Natural killer cell (primary cell): ENCODE data around the gene ACTR5. TPM values are rescaled to one million over a fixed set of nuclear protein-coding genes. Genes with fewer than 3 reads are reported as not detected.

Experiments
- ATAC-seq, 3 donors: fragments of 150-1000 bp in 2 of 3; fragments of 200-7000 bp in 1 of 3; cut with Tn5 transposase; 1 replicate in 1 of 3; 2 replicates in 2 of 3; pipeline ENCODE4 v1.10.0; 2021; ENCODE audit warnings: mild to moderate bottlenecking in 2 of 3, moderate library complexity in 2 of 3
- DNase-seq, 2 donors: peaks; one replicate each; pipeline versions ENCODE4 v3.0.0 to v3.0.0-alpha.2; 2013 to 2021; ENCODE audit warnings: mixed read lengths in 1 of 2
- H3K27ac ChIP-seq: one replicate; pipeline ENCODE4 v1.5.1; 2013; ENCODE audit warnings: mild to moderate bottlenecking, low read length
- H3K27me3 ChIP-seq: one replicate; pipeline ENCODE4 v1.6.1; 2013; ENCODE audit warnings: low read length; ENCODE audit not compliant: control insufficient read depth, insufficient read depth
- H3K36me3 ChIP-seq: one replicate; pipeline ENCODE4 v1.6.1; 2013; ENCODE audit warnings: low read length; ENCODE audit not compliant: control insufficient read depth, insufficient read depth
- H3K4me1 ChIP-seq: one replicate; pipeline ENCODE4 v1.6.1; 2013; ENCODE audit warnings: low read length; ENCODE audit not compliant: control insufficient read depth, insufficient read depth
- H3K4me3 ChIP-seq: one replicate; pipeline ENCODE4 v1.5.1; 2013; ENCODE audit warnings: low read length
- H3K9me3 ChIP-seq: one replicate; pipeline ENCODE4 v1.6.1; 2013; ENCODE audit warnings: low read length; ENCODE audit not compliant: control insufficient read depth, insufficient read depth
- H3K27ac Mint-ChIP-seq, 2 donors: one replicate each; pipeline ENCODE4 v1.8.0; 2022; ENCODE audit warnings: mild to moderate bottlenecking in 2 of 2, mixed read lengths in 2 of 2, moderate library complexity in 1 of 2
- H3K27me3 Mint-ChIP-seq, 2 donors: one replicate each; pipeline ENCODE4 v1.8.0; 2022; ENCODE audit warnings: low read depth in 2 of 2, mixed read lengths in 2 of 2
- H3K36me3 Mint-ChIP-seq: one replicate; pipeline ENCODE4 v1.8.0; 2022; ENCODE audit warnings: mixed read lengths
- H3K4me1 Mint-ChIP-seq, 2 donors: one replicate each; pipeline ENCODE4 v1.8.0; 2022; ENCODE audit warnings: mixed read lengths in 2 of 2
- H3K4me3 Mint-ChIP-seq: one replicate; pipeline ENCODE4 v1.8.0; 2022; ENCODE audit warnings: mild to moderate bottlenecking, moderate library complexity, mixed read lengths
- H3K9me3 Mint-ChIP-seq, 2 donors: one replicate each; pipeline ENCODE4 v1.8.0; 2022; ENCODE audit warnings: mixed read lengths in 2 of 2
- WGBS: methylation state at CpG from one replicate; pipeline ENCODE4 v1.1.7; 2013; ENCODE audit warnings: missing lambda C conversion rate; ENCODE audit not compliant: insufficient coverage; 5-methylcytosine and 5-hydroxymethylcytosine counted together
- intact Hi-C: fragments of 100-400 bp; cut with micrococcal nuclease; formaldehyde crosslinking; loops from one replicate; pipeline ENCODE4 v1.14.2; 2022
- total RNA-seq, 4 donors: library from RNA; stranded (reverse); fragments of 120-200 nt in 1 of 4; gene quantifications; one replicate each; pipeline versions ENCODE4 v1.2.3 to v1.2.4, GENCODE V29; 2013 to 2022
- TF ChIP-seq, protein P1 (sequence below): fragments of 200-600 bp; IDR thresholded peaks from one replicate; pipeline ENCODE4 v1.8.0; 2022; ENCODE audit warnings: antibody characterized with exemption

Gene ACTR5
- total RNA-seq, 3 donors from 2014 or later (not counting 1 experiment from before 2014, with no cell fraction given) = 14.4 to 17.7 (median 17.6) TPM

DNA sequence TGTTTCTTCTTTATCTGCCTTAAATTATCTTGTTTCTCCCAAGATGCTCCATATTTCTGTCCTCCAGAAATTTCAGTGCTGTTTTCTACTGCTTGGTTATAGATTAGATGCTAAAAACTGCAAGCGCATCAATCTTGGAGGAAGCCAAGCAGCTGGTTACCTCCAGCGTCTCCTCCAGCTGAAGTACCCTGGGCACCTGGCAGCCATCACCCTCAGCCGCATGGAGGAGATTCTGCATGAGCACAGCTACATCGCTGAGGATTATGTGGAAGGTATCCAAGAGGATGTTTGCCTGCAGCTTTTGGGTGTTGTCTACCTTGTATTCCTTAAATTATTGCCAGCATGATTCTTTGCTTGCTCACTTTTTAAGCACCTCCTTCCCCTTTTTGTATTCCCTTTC, 3.8 kb downstream of the ACTR5 start:
- intact Hi-C loops = no loop called here
- Histone ChIP-seq H3K27ac (no peak overlapping the region), H3K36me3 (peaks cover 34% of the 10 kb centered on the region), H3K4me1 (peaks cover 19% of the 10 kb centered on the region), H3K27me3 (no peaks in the 10 kb centered on the region), H3K9me3 (no peaks in the 10 kb centered on the region), H3K4me3 (no peak overlapping the region)
- DNase-seq = no peak
- H3K27me3 Mint-ChIP-seq = no peaks in the 10 kb centered on the region
- H3K4me1 Mint-ChIP-seq = peaks cover 23 to 26% of the 10 kb centered on the region in 2 donors
- H3K36me3 Mint-ChIP-seq = peaks cover 14% of the 10 kb centered on the region
- TF ChIP-seq, protein P1, sequence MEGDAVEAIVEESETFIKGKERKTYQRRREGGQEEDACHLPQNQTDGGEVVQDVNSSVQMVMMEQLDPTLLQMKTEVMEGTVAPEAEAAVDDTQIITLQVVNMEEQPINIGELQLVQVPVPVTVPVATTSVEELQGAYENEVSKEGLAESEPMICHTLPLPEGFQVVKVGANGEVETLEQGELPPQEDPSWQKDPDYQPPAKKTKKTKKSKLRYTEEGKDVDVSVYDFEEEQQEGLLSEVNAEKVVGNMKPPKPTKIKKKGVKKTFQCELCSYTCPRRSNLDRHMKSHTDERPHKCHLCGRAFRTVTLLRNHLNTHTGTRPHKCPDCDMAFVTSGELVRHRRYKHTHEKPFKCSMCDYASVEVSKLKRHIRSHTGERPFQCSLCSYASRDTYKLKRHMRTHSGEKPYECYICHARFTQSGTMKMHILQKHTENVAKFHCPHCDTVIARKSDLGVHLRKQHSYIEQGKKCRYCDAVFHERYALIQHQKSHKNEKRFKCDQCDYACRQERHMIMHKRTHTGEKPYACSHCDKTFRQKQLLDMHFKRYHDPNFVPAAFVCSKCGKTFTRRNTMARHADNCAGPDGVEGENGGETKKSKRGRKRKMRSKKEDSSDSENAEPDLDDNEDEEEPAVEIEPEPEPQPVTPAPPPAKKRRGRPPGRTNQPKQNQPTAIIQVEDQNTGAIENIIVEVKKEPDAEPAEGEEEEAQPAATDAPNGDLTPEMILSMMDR = no peak
- H3K27ac Mint-ChIP-seq = no peak overlapping the region
- no peak for ATAC-seq
- H3K4me3 Mint-ChIP-seq = no peak overlapping the region
- 91% methylated on average over 3 of the region's 4 CpGs for WGBS
- no peaks in the 10 kb centered on the region for H3K9me3 Mint-ChIP-seq

DNA sequence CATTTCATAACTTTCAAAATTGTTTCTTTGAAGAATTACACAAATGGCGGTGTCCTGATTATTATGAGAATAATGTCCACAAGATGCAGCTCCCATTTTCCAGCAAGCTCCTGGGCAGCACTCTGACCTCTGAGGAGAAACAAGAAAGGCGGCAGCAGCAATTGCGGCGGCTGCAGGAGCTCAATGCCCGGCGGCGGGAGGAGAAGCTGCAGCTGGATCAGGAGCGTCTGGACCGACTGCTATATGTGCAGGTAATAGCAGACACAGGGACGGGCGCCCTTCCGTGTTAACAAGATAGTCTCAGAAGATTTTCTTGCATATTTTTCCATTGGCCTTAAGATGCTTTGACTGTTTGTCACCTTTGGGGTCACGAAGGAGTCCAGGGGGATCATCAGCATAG, 6.7 kb downstream of the ACTR5 start:
- no peak overlapping the region for H3K27ac ChIP-seq
- peaks cover 2% of the 10 kb centered on the region for H3K4me1 ChIP-seq
- 94% methylated on average over 13 of the region's 13 CpGs for WGBS
- H3K36me3 ChIP-seq = peaks cover 49% of the 10 kb centered on the region
- H3K27ac Mint-ChIP-seq = no peak overlapping the region
- H3K9me3 Mint-ChIP-seq = no peaks in the 10 kb centered on the region
- ATAC-seq (no peak), DNase-seq (no peak)
- peaks cover 31% of the 10 kb centered on the region for H3K36me3 Mint-ChIP-seq
- no peaks in the 10 kb centered on the region for H3K27me3 Mint-ChIP-seq
- H3K4me3 Mint-ChIP-seq = no peak overlapping the region
- TF ChIP-seq, protein P1 = no peak
- H3K4me1 Mint-ChIP-seq = peaks cover 0 to 4% of the 10 kb centered on the region in 2 donors
- intact Hi-C loops = no loop called here
- H3K4me3 ChIP-seq = no peak overlapping the region
- no peaks in the 10 kb centered on the region for H3K27me3 ChIP-seq
- no peaks in the 10 kb centered on the region for H3K9me3 ChIP-seq

DNA sequence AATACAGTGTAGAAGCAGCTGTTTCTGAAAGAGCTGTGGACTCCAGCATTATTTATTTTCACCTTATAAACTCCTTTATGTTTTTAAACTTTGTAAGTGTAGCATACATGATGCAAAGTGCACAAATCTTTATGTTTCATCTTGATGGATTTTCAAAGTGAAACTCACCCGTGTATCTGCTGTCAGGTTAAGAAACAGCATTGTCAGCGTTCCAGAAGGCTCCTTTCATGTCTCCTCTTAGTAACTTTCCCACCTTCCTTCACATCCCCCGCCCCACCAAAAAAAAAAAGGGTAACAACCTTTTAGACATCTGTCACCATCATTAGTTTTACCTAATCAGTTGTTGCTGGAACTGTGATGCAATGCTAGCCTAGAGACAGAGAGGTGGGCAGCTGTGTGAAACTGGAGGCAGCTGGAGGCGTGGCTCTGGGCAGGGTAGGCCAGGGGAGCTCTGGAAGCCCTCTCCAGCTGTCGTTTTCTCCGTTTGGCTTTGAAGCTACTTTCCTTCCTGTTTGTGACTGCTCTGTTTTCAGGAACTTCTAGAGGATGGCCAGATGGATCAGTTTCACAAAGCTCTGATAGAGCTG, 7.2 kb downstream of the ACTR5 start:
- TF ChIP-seq, protein P1 = no peak
- no peaks in the 10 kb centered on the region for H3K27me3 ChIP-seq
- H3K9me3 ChIP-seq = no peaks in the 10 kb centered on the region
- H3K27ac ChIP-seq = no peak overlapping the region
- H3K4me3 ChIP-seq = no peak overlapping the region
- DNase-seq (no peak), ATAC-seq (no peak)
- 79% methylated on average over 5 of the region's 6 CpGs for WGBS
- Mint-ChIP-seq H3K4me3 (no peak overlapping the region), H3K27ac (no peak overlapping the region), H3K4me1 (no peaks in the 10 kb centered on the region), H3K36me3 (peaks cover 31% of the 10 kb centered on the region), H3K27me3 (no peaks in the 10 kb centered on the region), H3K9me3 (no peaks in the 10 kb centered on the region)
- peaks cover 54% of the 10 kb centered on the region for H3K36me3 ChIP-seq
- intact Hi-C loops = no loop called here
- peaks cover 2% of the 10 kb centered on the region for H3K4me1 ChIP-seq
